ENCODE results near the gene CATSPERB. TPM values are rescaled to one million over a fixed set of nuclear protein-coding genes. Genes with fewer than 3 reads are reported as not detected.

Gene CATSPERB
- total and polyA plus RNA-seq, 2 of the 8 experiments (the other 6 are each of a cell fraction or from before 2014, with no cell fraction given), result 0.11 to 0.30 TPM

- ChIA-PET POLR2A (ENCODE audit: partially characterized antibody) (no interaction called here), CTCF (ENCODE audit: partially characterized antibody) (no interaction called here)
- WGBS, 2 experiments (ENCODE audit: extremely low coverage in 1 of 2, insufficient coverage in 1 of 2, insufficient read length in 1 of 2, insufficient replicate concordance in 2 of 2, low coverage in 1 of 2, low lambda C conversion rate in 2 of 2, missing lambda C conversion rate in 1 of 2), result 91% methylated on average over 4 of the region's 30 CpGs; no CpG with 5 or more reads in 1 of the 2 experiments
- H3K27me3 ChIP-seq (replicated peaks in 1 of 4; ENCODE audit: control insufficient read depth in 3 of 4, extremely low read depth in 1 of 4, insufficient read depth in 3 of 4, low read length in 3 of 4), result peaks cover 10 to 30% (median 28%) of the 10 kb centered on the region in 4 experiments
- H3K4me1 ChIP-seq (replicated peaks in 1 of 4; ENCODE audit: control insufficient read depth in 3 of 4, insufficient read depth in 4 of 4, low read length in 3 of 4), result peaks cover 3 to 17% (median 11%) of the 10 kb centered on the region in 4 experiments; a peak in 6 of 7 replicates
- H3K23ac ChIP-seq (ENCODE audit: insufficient read length), result no peak overlapping the region
- H3K4me3 ChIP-seq (ENCODE audit: extremely low read depth in 1 of 4, insufficient read depth in 2 of 4, low read depth in 3 of 4, low read length in 4 of 4), result no peak overlapping the region
- no peaks in the 10 kb centered on the region for H4K20me1 ChIP-seq (replicated peaks in 1 of 2; ENCODE audit: control insufficient read depth in 1 of 2, insufficient read depth in 2 of 2, low read length in 2 of 2)
- no peak overlapping the region for H3K18ac ChIP-seq (ENCODE audit: extremely low read depth, low read length)
- H3K36me3 ChIP-seq (ENCODE audit: control insufficient read depth in 2 of 4, insufficient read depth in 4 of 4, low read length in 3 of 4), result no peaks in the 10 kb centered on the region
- H2AFZ ChIP-seq (ENCODE audit: low read length), result no peak overlapping the region
- H2BK15ac ChIP-seq (ENCODE audit: low read length), result no peak overlapping the region
- no peak overlapping the region for H4K5ac ChIP-seq (ENCODE audit: insufficient read length, low read depth, low read length)
- no peak overlapping the region for H3K9ac ChIP-seq (replicated peaks in 1 of 4; ENCODE audit: extremely low read depth in 1 of 4, low read depth in 3 of 4, low read length in 3 of 4)
- H3K79me1 ChIP-seq (ENCODE audit: low read depth, low read length), result no peaks in the 10 kb centered on the region
- H3K9me3 ChIP-seq (ENCODE audit: insufficient read depth in 2 of 2, low read depth in 1 of 2, low read length in 1 of 2), result peaks cover 8 to 14% of the 10 kb centered on the region in 2 experiments
- no peak overlapping the region for H4K8ac ChIP-seq (ENCODE audit: extremely low read depth, insufficient read depth, low read length)
- no peak overlapping the region for H2BK5ac ChIP-seq (ENCODE audit: low read depth, low read length)
- H3K27ac ChIP-seq (ENCODE audit: low read depth, low read length), result no peak overlapping the region
- no peak overlapping the region for H3K14ac ChIP-seq (ENCODE audit: insufficient read length)
- FAIRE-seq (no peak), DNase-seq (ENCODE audit: low read depth in 1 of 2, low spot score in 2 of 2) (no peak)
- H2BK120ac ChIP-seq (replicated peaks; ENCODE audit: low read depth, low read length), result no peak overlapping the region
- no peaks in the 10 kb centered on the region for H3K79me2 ChIP-seq (ENCODE audit: control insufficient read depth in 1 of 2, insufficient read depth in 2 of 2, low read length in 2 of 2)
- H3K4ac ChIP-seq (replicated peaks; ENCODE audit: insufficient read length, low read depth, low read length), result no peak overlapping the region
- no peak overlapping the region for H2BK20ac ChIP-seq (ENCODE audit: low read length)
- no peak overlapping the region for H3K4me2 ChIP-seq (ENCODE audit: insufficient read depth in 1 of 2, low read depth in 2 of 2, low read length in 2 of 2)
- H2AK5ac ChIP-seq (ENCODE audit: low read depth, low read length), result no peak overlapping the region
- H3K23me2 ChIP-seq (ENCODE audit: low read depth, low read length), result peaks cover 5% of the 10 kb centered on the region; the same call in 1 of the 2 replicates
- no peak overlapping the region for H2BK12ac ChIP-seq (ENCODE audit: low read depth, low read length)
- no peak overlapping the region for H4K91ac ChIP-seq (replicated peaks; ENCODE audit: insufficient read length, low read length)
- no peak overlapping the region for H3K56ac ChIP-seq (replicated peaks; ENCODE audit: insufficient read length, low read depth, low read length)
- no peak for TF ChIP-seq SIX5 (IDR thresholded peaks at IDR 0.05; ENCODE audit: low read depth, low read length)
- no peak for TF ChIP-seq POLR2AphosphoS5 (IDR thresholded peaks at IDR 0.05; ENCODE audit: low read depth, low read length)
- TF ChIP-seq ASH2L (IDR thresholded peaks at IDR 0.05; ENCODE audit: low read length), result no peak
- TF ChIP-seq TBP (IDR thresholded peaks at IDR 0.05; ENCODE audit: low read depth, low read length), result no peak
- no peak for TF ChIP-seq ATF3 (IDR thresholded peaks at IDR 0.05; ENCODE audit: insufficient read depth, low read depth, low read length)
- TF ChIP-seq USF2 (IDR thresholded peaks at IDR 0.05; ENCODE audit: low read length), result no peak
- TF ChIP-seq RFX5 (IDR thresholded peaks at IDR 0.05; ENCODE audit: borderline replicate concordance, low read depth, low read length), result no peak
These were observed 154.2 kb downstream of the CATSPERB start for GRCh38 chr14:91577632-91578233.

All from H1 (cell line).